ENCODE data around the gene DYRK1A.
A peak's percentile ranks its signal among the peaks of the same experiment; 100 is the strongest.
"Not testable (repeated sequence)": the region's sequence is repeated elsewhere in the genome, so short reads cannot be mapped to it uniquely, and the experiment has no call there.

The DYRK1A gene

GRCh38 chr21:37532868-37533780 lies 166.6 kb downstream of the DYRK1A start:
- peak; percentile 86 for DNase-seq

DNA sequence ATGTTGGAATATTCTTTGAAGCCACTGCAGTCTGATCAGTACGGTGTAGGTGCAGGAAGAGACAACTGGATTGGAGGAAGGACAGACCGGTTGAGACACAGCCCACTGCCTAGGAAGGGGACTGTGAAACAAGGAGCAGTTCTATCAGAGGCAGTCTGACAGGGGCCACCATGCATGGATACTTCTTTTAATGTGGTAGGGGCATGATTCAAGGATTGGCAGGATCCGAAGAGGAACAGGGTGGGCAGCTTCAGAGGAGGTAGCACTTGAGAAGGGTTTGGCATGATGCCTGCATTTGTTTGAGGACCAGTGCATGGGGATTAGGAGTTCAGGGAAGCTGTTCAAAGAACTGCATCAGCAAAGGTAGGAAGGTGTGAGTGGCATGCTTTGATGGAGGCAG lies 167.9 kb downstream of the DYRK1A start:
- no peak for DNase-seq

DNA sequence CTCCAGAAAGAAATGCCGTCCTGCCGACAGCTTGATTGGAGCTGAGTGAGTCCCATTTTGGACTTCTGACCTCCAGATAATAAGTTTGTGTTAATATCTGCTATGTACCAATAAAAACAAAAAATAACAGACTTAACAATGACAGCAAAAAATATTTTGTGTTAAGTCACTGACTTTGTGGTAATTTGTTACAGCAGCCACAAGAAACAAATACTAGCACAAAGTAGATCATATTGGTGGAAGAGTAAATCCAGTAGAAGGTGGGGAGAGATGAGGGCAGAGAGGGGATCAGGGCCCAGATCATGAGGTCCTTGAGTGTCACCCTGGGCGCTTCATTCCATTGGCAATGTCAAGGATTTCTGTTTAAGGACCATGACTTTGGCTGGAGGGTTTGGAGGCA lies 168.6 kb downstream of the DYRK1A start:
- no peak for DNase-seq

DNA sequence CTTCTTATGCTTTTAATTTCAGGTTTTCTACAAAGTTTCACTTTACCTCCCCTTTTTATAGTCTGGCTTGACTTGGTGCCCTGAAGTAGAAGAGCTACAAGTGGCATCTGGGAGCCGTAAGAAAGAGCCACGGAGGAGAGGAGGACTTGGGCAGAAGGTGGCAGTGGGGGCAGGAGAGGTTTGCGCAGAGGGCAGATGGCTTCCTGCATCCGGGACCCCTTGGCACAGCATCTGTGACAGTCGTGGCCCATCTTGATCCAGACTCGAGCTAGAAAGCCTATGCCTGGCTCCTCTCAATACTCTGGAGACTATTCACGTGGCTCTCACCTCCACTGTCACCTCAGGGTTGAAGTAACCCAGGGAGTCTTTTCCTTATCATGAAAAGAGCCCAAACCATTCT lies 169.1 kb downstream of the DYRK1A start:
- DNase-seq: no peak

GRCh38 chr21:37536616-37537278 lies 170.2 kb downstream of the DYRK1A start:
- DNase-seq: no peak

GRCh38 chr21:37537391-37537996 lies 170.9 kb downstream of the DYRK1A start:
- DNase-seq: no peak

DNA sequence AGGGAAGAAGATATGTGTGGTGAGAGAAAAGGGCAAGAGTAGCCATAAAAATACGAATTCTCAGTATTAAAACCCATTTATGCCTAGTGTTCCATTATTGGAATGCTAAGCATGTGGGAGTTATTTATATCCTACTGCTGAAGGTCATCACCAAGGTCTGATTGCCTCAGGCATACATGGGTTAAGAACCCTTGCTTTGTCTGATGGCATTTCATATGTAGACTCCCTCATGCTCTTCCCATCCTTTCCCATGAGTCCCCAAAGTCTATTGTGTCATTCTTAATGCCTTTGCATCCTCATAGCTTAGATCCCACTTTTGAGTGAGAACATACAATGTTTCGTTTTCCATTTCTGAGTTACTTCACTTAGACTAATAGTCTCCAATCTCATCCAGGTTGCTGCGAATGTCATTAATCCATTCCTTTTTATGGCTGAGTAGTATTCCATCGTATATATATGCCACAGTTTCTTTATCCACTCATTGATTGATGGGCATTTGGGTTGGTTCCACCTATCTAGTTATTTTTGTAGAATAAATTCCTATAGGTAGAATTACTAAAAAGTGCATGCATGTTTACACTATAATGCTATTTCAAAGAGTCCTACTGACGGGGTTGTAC lies 172.5 kb downstream of the DYRK1A start:
- DNase-seq: no peak

GRCh38 chr21:37541128-37541527 lies 174.6 kb downstream of the DYRK1A start:
- not testable (repeated sequence) for DNase-seq

DNA sequence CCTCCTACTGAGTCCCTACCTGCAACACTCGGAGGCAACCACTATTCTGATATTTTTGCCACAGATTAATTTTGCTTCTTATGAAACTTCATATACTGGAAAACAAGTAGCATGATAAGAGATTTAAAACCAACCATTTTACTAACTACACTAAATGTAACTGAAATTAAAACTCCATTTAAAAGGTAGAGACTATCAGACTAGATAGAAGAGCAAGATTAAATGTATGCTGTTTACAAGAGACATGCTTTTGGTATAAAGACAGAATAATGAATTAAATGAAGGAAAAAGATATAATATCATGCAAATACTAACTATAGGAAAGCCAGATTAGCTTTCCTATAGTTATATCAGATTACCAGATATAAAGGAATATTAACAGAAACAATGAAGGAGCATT lies 175.9 kb downstream of the DYRK1A start:
- no peak for DNase-seq

GRCh38 chr21:37546299-37546908 lies 179.8 kb downstream of the DYRK1A start:
- no peak for DNase-seq

- DNase-seq: no peak
These were observed 180.5 kb downstream of the DYRK1A start for GRCh38 chr21:37546949-37547614.

DNA sequence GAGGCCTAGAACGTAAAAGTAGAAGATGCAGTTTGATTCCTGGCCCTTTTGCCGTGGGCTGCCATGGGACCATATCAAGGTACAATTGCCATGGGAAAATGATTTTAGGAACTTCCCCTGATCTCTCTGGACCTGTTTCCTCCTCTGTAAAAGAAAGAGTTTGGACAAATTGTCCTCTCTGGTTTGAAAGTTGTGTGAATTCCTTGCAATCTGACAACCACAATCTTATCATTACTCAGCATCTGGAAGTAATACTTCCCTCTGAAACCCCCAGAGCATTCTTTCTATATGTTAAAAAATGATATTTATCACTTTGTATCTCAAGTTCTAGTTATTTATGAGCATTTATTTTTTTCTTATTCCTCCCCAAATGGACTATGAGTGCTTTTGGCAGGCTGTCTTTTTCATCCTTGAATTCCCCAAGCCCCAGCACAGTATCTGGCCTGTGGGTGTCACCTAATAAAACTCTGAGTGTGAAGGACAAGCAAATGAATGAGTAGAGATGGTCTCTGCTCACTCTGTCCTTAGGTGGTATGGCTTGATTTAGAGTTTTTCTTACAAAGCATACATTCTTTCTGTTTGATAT lies 181.1 kb downstream of the DYRK1A start:
- DNase-seq: no peak

GRCh38 chr21:37548521-37548981 lies 182.0 kb downstream of the DYRK1A start:
- DNase-seq: no peak

DNA sequence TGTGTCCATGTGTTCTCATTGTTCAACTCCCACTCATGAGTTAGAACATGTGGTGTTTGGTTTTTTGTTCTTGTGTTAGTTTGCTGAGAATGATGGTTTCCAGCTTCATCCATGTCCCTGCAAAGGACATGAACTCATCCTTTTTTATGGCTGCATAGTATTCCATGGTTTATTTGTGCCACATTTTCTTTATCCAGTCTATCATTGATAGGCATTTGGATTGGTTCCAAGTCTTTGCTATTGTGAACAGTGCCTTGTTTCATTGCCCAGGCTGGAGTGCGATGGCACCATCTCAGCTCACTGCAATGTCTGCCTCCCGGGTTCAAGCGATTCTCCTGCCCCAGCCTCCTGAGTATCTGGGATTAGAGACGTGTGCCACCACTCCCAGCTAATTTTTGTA lies 183.2 kb downstream of the DYRK1A start:
- not testable (repeated sequence) for DNase-seq

GRCh38 chr21:37550157-37550556 lies 183.6 kb downstream of the DYRK1A start:
- no peak for DNase-seq

DNA sequence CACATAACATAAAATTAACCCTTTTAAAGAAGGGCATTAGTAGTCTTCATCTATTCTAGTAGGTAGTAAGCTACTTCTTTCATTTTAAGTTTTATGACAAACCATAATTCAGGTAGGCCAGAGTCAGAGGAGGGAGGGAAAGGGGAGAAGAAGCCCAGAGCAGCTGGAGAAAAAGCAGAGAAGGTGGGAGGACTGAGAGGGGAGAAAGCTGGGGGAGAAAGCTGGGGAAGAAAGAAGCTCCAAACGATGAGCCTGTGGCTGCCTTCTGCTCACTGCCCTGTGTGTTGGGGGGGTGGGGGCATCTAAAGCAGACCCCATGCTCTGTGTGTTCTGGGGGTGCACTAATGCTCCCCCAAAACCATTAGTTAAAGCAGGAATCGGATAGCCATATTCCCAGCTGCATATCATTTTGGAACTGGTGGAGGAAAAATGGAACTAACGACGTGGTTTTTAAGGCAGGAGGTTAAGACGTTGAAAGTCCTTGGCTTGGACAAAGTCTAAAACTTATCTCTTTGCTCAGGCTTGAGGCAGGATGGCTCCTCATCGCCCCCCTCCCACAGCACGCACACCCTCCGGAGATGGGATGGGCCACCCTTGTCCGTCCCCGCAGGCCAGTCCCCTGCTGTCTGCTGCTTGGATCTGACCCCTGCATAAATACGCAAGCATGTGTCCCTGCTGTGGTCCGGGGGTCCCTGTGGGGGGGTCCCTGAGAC lies 184.2 kb downstream of the DYRK1A start:
- DNase-seq: no peak

GRCh38 chr21:37551331-37551992 lies 184.9 kb downstream of the DYRK1A start:
- DNase-seq: no peak

DNA sequence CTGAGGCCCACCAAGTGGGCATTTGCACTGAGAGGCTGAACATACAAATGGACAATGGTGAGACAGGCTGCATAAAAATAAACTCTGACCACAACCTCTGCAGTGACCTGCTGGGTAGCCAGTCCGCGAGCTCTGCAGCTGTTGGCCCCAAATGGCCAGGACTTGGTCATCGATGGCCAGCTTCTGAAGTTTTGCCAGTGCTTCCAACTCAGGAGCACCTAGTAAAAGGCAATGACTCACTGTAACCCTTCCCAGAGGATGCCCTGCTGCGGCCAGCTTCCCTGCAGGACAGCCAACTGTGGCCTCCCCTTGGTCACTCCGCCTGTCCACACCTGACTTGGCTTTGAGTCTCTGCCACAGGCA lies 185.4 kb downstream of the DYRK1A start:
- no peak for DNase-seq

GRCh38 chr21:37552496-37553029 lies 186.0 kb downstream of the DYRK1A start:
- no peak for DNase-seq

- DNase-seq: no peak
These were observed 186.5 kb downstream of the DYRK1A start for GRCh38 chr21:37553078-37553481.
